IMR-90 (cell line): Measurements from ENCODE around the gene SERPINA1. TPM values are rescaled to one million over a fixed set of nuclear protein-coding genes. Genes with fewer than 3 reads are reported as not detected.

Experiments
- ATAC-seq: fragments of 200-7000 bp; cut with Tn5 transposase; 2 replicates; pipeline ENCODE4 v1.9.1; 2020; ENCODE audit warnings: low read depth, mild to moderate bottlenecking, moderate library complexity
- BruUV-seq: library from RNA; stranded (reverse); fragments of 400-500 nt; replicated peaks from 2 replicates; lab custom pipeline; 2021; lab: Mats Ljungman, UMichigan
- CTCF ChIA-PET: fragments of 300-600 bp; formaldehyde crosslinking; extraction: SDS; loops from one replicate; lab custom pipeline; 2021; ENCODE audit warnings: antibody characterized with exemption; lab: Yijun Ruan, JAX
- POLR2A ChIA-PET: fragments of 300-600 bp; sonication (Branson Sonifier 250); formaldehyde crosslinking; loops from one replicate; lab custom pipeline; 2022; ENCODE audit warnings: antibody characterized with exemption; ENCODE audit not compliant: unreplicated experiment; lab: Charles Lee
- DNase-seq: peaks from one replicate; pipeline ENCODE4 v3.0.0; 2013
- H2AFZ ChIP-seq: replicated peaks from 2 replicates; pipeline ENCODE3; 2013; ENCODE audit warnings: low read length, mild to moderate bottlenecking; ENCODE audit not compliant: poor library complexity
- H2AK5ac ChIP-seq: 2 replicates; pipeline ENCODE4 v1.6.1; 2013; ENCODE audit warnings: low read depth, low read length, inconsistent platforms
- H2AK9ac ChIP-seq: replicated peaks from 2 replicates; pipeline ENCODE3; 2013; ENCODE audit warnings: mild to moderate bottlenecking, low read depth, low read length, moderate library complexity; ENCODE audit not compliant: poor library complexity
- H2BK120ac ChIP-seq: 2 replicates; pipeline ENCODE4 v1.6.1; 2013; ENCODE audit warnings: low read depth, low read length, inconsistent platforms
- H2BK15ac ChIP-seq: 3 replicates; pipeline ENCODE4 v1.6.1; 2013; ENCODE audit warnings: low read depth, low read length, inconsistent platforms
- H2BK20ac ChIP-seq: 2 replicates; pipeline ENCODE4 v1.6.1; 2013; ENCODE audit warnings: low read depth, mild to moderate bottlenecking, inconsistent platforms, low read length, moderate library complexity
- H2BK5ac ChIP-seq: 2 replicates; pipeline ENCODE4 v1.6.1; 2013; ENCODE audit warnings: mild to moderate bottlenecking, low read depth, low read length, inconsistent platforms; ENCODE audit not compliant: poor library complexity, severe bottlenecking
- H3K14ac ChIP-seq: replicated peaks from 2 replicates; pipeline ENCODE4 v1.6.1; 2013; ENCODE audit warnings: low read depth, low read length, inconsistent platforms
- H3K18ac ChIP-seq: 2 replicates; pipeline ENCODE4 v1.6.1; 2013; ENCODE audit warnings: low read depth, low read length, control low read depth
- H3K23ac ChIP-seq: 2 replicates; pipeline ENCODE4 v1.6.1; 2013; ENCODE audit warnings: low read depth, low read length, inconsistent platforms
- H3K27ac ChIP-seq: 2 replicates; pipeline ENCODE4 v1.5.1; 2013; ENCODE audit warnings: mild to moderate bottlenecking, control low read depth, low read length; ENCODE audit not compliant: insufficient read depth
- H3K27me3 ChIP-seq: 2 replicates; pipeline ENCODE4 v1.6.1; 2013; ENCODE audit warnings: low read length; ENCODE audit not compliant: control insufficient read depth, insufficient read depth
- H3K36me3 ChIP-seq: 2 replicates; pipeline ENCODE4 v1.6.1; 2013; ENCODE audit warnings: low read length, mixed read lengths; ENCODE audit not compliant: control insufficient read depth, insufficient read depth
- H3K4ac ChIP-seq: 2 replicates; pipeline ENCODE4 v1.6.1; 2013; ENCODE audit warnings: low read depth, low read length, inconsistent platforms
- H3K4me1 ChIP-seq: 2 replicates; pipeline ENCODE4 v1.6.1; 2013; ENCODE audit warnings: low read length, mixed read lengths; ENCODE audit not compliant: control insufficient read depth, insufficient read depth
- H3K4me2 ChIP-seq: 2 replicates; pipeline ENCODE4 v1.6.1; 2013; ENCODE audit warnings: low read depth, mild to moderate bottlenecking, control low read depth, low read length, moderate library complexity
- H3K4me3 ChIP-seq: 2 replicates; pipeline ENCODE4 v1.5.1; 2013; ENCODE audit warnings: low read depth, mild to moderate bottlenecking, control low read depth, low read length, moderate library complexity; ENCODE audit not compliant: insufficient read depth
- H3K56ac ChIP-seq: 2 replicates; pipeline ENCODE4 v1.6.1; 2013; ENCODE audit warnings: low read length, inconsistent platforms; ENCODE audit not compliant: insufficient read depth; ENCODE audit errors: extremely low read depth
- H3K79me1 ChIP-seq, 2 experiments: 2 replicates each; pipeline ENCODE4 v1.6.1; 2013; ENCODE audit warnings: low read length in 2 of 2, inconsistent platforms in 1 of 2, low read depth in 1 of 2
- H3K9ac ChIP-seq: 2 replicates; pipeline ENCODE4 v1.6.1; 2013; ENCODE audit warnings: low read depth, low read length, control low read depth
- H3K9me1 ChIP-seq: 2 replicates; pipeline ENCODE4 v1.6.1; 2013; ENCODE audit warnings: low read length, inconsistent platforms; ENCODE audit not compliant: insufficient read depth
- H3K9me3 ChIP-seq: 2 replicates; pipeline ENCODE4 v1.6.1; 2013; ENCODE audit warnings: low read length; ENCODE audit not compliant: control insufficient read depth, insufficient read depth
- H4K20me1 ChIP-seq: 2 replicates; pipeline ENCODE4 v1.6.1; 2013; ENCODE audit warnings: low read length, inconsistent platforms; ENCODE audit not compliant: insufficient read depth
- H4K5ac ChIP-seq: 2 replicates; pipeline ENCODE4 v1.6.1; 2013; ENCODE audit warnings: mild to moderate bottlenecking, low read depth, low read length, control low read depth
- H4K8ac ChIP-seq, 2 experiments: 2 replicates each; pipeline ENCODE4 v1.6.1; 2013; ENCODE audit warnings: low read depth in 2 of 2, low read length in 2 of 2, control low read depth in 1 of 2, inconsistent platforms in 1 of 2
- H4K91ac ChIP-seq: 2 replicates; pipeline ENCODE4 v1.6.1; 2013; ENCODE audit warnings: low read depth, low read length, inconsistent platforms; ENCODE audit not compliant: insufficient read depth
- CHD1 ChIP-seq: IDR thresholded peaks from 2 replicates; pipeline ENCODE4 v1.6.1; 2012; ENCODE audit warnings: low read depth, low read length, improper control_type of control experiment
- WGBS, 2 experiments: methylation state at CpG; one replicate each; pipeline versions ENCODE4 v1.1.5 to v1.1.7; 2013; ENCODE audit warnings: missing lambda C conversion rate in 2 of 2; ENCODE audit not compliant: insufficient read length in 1 of 2; ENCODE audit errors: extremely low coverage in 2 of 2; 5-methylcytosine and 5-hydroxymethylcytosine counted together
- dilution Hi-C: fragments of 300-500 bp; cut with HindIII; formaldehyde crosslinking; loops from one replicate; pipeline ENCODE4 v1.14.3; 2018; ENCODE audit warnings: low sequenced_read_pairs; ENCODE audit not compliant: unreplicated experiment
- in situ Hi-C: fragments of 300-500 bp; cut with MboI; formaldehyde crosslinking; loops from 3 replicates; pipeline ENCODE4 v1.14.3; 2019; ENCODE audit warnings: low sequenced_read_pairs, inconsistent platforms, mixed read lengths
- intact Hi-C: fragments of 100-400 bp; cut with micrococcal nuclease; formaldehyde crosslinking; loops from 2 replicates; pipeline ENCODE4 v1.10.0; 2022
- polyA plus RNA-seq, 3 experiments: library from polyadenylated mRNA; depleted of rRNA; stranded (reverse); fragments of >200 nt; gene quantifications; 2 replicates each; pipeline ENCODE4 v1.2.3, GENCODE V29; 2012; ENCODE audit warnings: low replicate concordance in 1 of 3
- total RNA-seq: library from RNA; depleted of rRNA; stranded (reverse); fragments of >200 nt; gene quantifications from 2 replicates; pipeline ENCODE4 v1.2.3, GENCODE V29; 2012

SERPINA1 gene
- total and polyA plus RNA-seq, 2 of the 4 experiments (the other 2 are of a cell fraction), result 0.54 to 1.2 TPM

GRCh38 chr14:94386085-94387031, 2.0 kb downstream of the SERPINA1 start:
- no peak overlapping the region for H2BK5ac ChIP-seq
- CTCF ChIA-PET, result interaction anchor here (0.7 kb wide), 1 partner anchor 11 kb away, joined by 3 read pairs; no protein-coding TSS in a partner anchor
- WGBS, 2 experiments, result 92% methylated on average over 2 of the region's 14 CpGs; no CpG with 5 or more reads in 1 of the 2 experiments
- no peaks in the 10 kb centered on the region for H3K79me1 ChIP-seq
- H2AK9ac ChIP-seq, result no peak overlapping the region
- no peak overlapping the region for H2AFZ ChIP-seq
- H3K27ac ChIP-seq, result no peak overlapping the region
- H3K9me1 ChIP-seq, result no peaks in the 10 kb centered on the region
- H3K4ac ChIP-seq, result no peak overlapping the region
- no peak for TF ChIP-seq CHD1
- POLR2A ChIA-PET, result no interaction called here
- no TSS peak for BruUV-seq
- ATAC-seq, result no peak
- H3K4me3 ChIP-seq, result no peak overlapping the region
- H3K4me2 ChIP-seq, result no peak overlapping the region
- H3K9me3 ChIP-seq, result no peaks in the 10 kb centered on the region
- H3K23ac ChIP-seq, result no peak overlapping the region
- H4K8ac ChIP-seq, result no peak overlapping the region
- H2AK5ac ChIP-seq, result no peak overlapping the region
- no peak overlapping the region for H3K9ac ChIP-seq
- H2BK20ac ChIP-seq, result no peak overlapping the region
- dilution Hi-C loops (no loop called here), intact Hi-C loops (no loop called here), in situ Hi-C loops (no loop called here)
- no peak overlapping the region for H4K91ac ChIP-seq
- no peak overlapping the region for H2BK120ac ChIP-seq
- H4K5ac ChIP-seq, result no peak overlapping the region
- no peak overlapping the region for H3K56ac ChIP-seq
- no peak for DNase-seq
- no peaks in the 10 kb centered on the region for H3K36me3 ChIP-seq
- H3K27me3 ChIP-seq, result no peaks in the 10 kb centered on the region; the same call in 1 of the 2 replicates
- H3K18ac ChIP-seq, result no peak overlapping the region
- no peak overlapping the region for H3K14ac ChIP-seq
- no peaks in the 10 kb centered on the region for H3K4me1 ChIP-seq
- no peak overlapping the region for H2BK15ac ChIP-seq
- no peaks in the 10 kb centered on the region for H4K20me1 ChIP-seq
